Measurements from ENCODE around the gene ADCY1.
"Not testable (repeated sequence)": the region's sequence is repeated elsewhere in the genome, so short reads cannot be mapped to it uniquely, and the experiment has no call there.

Gene ADCY1

DNA sequence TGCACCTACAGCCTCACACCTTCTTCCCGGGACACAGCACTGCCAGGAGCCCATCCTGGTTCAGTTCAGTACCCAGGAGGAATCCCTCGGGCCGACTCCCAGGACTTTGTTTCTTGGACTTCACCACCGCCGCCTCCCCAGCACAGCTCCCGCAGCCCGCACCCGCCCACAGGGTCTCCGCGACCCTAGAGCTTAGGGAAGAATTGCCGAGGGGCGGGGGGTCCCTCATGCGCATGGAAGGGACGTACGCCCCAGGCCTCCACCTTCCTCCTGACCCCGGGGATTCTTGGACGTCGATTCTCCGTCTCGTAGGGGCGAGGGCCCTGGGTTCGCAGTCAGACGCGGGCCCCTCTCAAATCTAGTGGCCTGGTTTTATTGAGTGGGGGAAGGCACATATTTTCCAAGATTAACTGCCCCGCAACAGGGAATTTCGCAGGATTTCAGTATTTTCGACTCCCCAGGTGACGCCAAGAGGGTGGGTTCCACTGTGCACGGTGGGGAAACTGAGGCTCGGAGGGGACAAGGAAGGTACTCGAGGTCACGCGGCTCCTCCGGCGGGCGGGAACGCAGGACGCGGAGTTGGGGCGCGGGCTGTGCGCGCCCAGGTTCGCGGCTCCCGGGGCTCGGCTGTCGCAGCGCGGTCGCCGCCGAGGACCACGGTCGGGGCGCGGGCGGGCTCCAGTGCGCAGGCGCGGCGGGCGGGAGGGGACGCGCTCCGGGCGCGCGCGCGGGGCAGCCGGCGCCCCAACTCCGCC, at the start of gene ADCY1:
ADCY1 (plus strand) TSS at position 708 of the 755 bp plus-strand sequence. CDS start 176 bp downstream, outside the sequence.
- no peak for DNase-seq

DNA sequence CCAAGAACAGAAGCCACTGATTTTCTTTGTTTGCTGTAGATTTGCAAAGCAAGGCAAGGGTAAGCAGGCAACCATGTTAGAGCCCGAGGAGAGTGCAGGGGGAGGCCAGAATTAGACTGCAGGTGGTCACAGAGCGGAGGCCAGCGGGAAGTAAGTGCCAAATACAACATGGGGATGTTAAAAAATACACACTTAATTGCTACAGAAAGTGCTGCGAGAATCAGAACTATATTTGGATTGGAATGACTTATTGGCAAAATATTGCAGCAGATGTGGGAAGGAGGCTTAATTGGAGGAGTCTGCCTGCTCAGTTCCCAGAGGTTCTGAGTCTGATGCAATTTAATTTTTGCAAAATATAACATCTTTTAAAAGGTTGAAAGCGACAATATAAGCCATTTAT, 49.7 kb upstream of the ADCY1 start:
- DNase-seq, result peak; percentile 75

DNA sequence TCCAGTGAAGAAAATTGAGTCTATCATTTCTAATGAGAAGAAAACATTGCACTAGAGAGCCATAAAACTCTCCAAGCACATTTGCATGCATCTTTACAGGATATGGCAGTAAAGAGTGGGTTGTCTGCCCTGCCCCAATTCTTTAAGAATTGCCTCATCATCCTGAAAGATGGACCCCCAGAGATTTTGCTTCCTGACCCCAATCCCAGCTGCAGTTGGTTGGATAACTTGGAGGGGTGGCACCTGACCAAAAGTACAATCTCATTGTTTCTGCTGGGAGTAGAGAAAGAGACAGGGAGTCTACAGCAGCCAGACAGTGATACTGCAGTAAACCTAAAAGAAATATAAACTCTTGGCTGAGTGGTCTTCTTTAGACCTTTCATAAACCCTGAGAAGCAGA, 49.1 kb upstream of the ADCY1 start:
- DNase-seq, result peak; percentile 79

DNA sequence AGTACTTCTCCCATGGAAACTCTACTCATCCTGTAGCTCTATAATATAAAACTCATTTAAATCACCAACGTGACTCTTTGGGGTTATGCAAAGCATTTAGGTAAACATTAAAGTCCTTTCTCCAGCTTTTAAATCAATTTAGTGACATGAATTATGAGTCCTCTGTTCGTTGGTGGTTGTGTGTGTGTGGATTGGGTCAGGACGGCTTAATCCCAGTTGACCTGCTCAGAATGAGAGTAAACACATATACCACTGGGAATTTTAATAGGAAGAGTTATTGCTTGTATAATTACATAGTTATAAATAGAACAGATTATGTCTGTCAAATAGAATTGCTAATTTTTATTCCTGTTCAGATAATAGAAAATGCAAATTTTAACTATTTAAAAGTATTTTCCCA, 30.7 kb upstream of the ADCY1 start:
- DNase-seq, result no peak

DNA sequence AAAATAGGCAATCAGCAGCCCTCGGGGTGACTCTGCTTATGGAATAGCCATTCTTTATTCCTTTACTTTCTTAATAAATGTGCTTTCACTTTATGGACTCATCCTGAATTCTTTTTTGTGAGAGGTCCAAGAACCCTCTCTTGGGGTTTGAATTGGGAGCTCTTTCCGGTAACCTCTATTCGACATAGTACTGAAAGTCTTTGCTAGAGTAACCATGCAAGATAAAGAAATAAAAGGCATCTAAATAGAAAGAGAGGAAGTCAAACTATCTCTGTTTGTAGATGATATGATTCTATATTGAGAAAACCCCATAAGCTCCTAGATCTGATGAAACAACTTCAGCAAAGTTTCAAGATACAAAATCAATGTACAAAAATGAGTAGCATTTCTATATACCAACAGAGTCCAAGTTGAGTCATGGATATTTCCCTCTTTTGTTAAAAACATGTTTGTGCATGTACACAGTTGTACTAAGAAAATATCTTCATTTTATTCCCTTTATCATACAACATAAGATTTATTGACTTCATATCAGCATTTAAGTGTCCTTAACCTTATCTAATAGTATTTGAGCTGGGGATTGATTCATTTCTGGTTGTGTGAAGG, 29.0 kb upstream of the ADCY1 start:
- not testable (repeated sequence) for DNase-seq

DNA sequence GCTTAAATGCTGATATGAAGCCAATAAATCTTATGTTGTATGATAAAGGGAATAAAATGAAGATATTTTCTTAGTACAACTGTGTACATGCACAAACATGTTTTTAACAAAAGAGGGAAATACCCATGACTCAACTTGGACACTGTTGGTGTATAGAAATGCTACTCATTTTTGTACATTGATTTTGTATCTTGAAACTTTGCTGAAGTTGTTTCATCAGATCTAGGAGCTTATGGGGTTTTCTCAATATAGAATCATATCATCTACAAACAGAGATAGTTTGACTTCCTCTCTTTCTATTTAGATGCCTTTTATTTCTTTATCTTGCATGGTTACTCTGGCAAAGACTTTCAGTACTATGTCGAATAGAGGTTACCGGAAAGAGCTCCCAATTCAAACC, 25.3 kb upstream of the ADCY1 start:
- DNase-seq, result not testable (repeated sequence)

DNA sequence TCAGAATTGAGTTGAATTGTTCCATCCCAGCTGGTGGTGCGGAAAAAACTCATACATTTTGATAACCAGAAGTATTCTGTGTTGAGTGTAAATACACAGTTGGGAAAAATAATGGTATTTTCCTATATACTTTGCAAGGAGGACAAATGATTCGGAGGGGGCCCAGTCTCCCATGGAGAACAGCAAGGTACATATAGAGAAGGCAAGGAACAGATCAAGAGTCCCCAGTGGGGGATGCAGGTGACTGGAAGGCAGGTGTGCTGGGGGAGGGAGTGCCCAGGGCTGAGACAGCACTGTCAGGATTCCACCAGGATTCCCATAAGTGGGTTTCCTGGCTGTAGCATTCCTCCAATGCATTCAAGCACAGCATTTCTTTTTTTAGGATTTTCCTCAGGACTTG, 10.8 kb upstream of the ADCY1 start:
- DNase-seq, result no peak

DNA sequence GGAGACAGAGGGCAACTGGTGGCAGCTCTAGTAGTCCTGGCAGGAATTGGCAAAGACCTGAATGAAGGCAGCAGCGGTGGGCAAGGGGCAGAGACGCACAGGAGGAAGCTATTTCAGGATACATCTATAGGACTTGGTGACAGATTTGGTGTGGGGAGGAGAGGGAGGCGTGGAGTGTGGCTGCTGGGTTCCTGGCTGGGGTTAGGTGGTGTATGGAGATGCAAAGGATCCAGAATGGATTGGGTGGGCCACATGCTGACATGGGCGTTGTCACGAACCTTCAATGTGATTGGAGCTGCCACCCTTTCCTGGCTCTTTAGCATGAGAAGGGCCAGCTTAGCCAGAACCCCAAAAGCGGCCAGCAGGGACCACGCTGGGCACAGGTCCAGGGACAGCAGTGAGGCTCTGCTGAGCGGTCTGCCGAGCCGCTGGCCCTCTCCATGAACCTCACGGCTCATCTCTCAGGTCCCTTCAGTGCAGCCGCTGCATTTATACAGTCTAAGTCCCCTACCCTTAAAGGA, 10.2 kb upstream of the ADCY1 start:
- no peak for DNase-seq

DNA sequence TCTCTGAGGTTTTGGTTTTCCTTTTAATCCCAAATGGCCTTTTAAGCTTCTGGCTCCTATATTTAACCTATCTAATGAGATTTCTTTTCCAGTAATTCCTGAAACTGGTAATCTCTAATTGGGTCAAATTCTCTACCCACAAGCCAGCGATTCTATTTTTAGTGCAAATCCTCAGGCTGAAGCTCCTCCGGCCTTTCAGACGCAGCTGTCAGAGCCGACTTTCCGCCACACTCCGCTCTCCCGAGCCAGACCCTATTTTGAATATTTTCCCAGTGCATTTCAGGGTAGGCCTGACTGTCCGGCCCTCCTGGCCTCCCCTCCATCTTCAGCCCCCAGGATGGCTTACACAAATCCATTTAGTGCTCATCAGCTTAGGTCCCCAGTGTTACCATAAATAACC, 9.7 kb upstream of the ADCY1 start:
- DNase-seq, result no peak

DNA sequence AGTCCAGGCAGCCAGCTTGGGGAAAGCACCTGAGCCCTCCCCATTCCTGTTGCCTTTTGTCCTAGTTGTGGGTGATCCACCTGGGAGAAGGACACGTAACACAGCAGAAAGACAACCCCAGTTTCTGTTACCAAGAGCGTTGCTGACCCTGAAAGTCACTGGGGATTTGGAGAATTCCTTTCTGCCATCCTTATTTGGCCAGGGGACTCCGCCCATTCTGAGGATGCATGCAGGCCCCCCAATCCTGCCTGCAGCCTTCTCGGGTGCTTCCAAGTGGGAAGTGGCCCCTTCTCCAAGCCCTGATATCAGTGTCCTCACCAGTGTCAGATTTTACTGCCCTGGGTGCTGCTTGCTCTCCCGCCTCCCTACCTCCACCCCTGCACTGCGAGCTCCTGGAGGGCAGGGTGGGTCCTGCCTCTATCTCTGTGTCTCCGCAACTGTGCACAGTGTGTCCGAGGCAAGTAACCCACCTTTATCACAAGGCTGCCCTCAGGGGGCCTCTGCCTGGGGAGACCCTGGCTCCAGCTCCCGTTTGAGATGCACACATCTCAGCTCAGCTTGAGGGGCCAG, 9.2 kb upstream of the ADCY1 start:
- DNase-seq, result no peak

DNA sequence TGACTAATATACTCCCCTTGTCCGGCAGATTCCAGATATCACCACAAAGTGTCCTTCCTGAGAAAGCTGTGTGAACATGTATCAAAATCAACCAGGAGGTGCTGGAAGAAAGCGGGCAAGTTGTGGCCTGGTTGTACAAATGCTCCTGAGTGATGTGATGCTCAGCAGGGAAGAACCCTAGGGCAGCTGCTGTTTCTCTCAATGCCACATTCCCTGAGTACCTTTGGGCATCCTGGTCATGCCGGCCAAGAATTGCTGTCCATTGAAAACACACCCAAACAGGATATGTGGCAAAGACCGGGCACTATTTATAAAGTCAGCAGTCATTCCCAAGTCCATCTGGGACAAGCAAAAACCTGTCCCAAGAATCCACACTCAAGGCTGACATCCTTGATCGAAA, 7.8 kb upstream of the ADCY1 start:
- DNase-seq, result no peak

DNA sequence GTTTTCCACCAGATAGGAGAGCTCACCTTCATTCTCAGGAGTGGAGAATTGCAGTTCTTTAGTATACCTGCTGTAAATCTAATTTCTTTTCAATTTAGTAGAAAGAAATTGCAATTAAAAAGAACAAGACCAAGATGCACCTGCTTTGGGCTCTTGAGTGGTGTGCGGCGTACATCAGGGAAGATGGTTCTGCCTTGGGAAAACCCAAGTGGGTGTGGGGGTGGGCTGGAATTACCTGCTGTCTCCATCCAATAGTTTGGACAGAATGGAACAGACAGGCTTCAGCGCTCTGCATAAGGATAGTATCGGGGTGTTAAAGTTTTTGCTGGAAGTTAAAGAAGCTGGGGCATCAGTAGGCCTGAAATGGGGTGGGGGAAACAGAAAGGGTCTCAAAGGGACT, 7.2 kb upstream of the ADCY1 start:
- no peak for DNase-seq

DNA sequence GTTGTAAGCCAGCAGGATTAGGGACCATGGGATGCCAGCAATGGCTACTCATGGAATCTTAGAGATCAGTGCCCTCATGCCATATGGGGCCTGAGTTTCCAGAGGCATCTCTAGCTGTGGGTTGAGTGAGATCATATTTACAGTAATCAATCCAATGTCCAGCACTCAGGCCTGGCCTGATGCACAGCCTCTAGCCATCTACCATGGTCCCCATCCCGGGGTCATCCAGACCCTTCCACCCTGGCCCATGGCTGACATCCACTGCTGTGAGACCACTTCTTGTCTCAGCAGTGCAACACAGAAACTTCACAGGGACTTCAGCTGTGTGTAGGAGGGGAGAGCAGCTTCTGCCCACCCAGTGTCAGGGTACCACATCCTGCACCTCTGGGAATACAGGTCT, 6.5 kb upstream of the ADCY1 start:
- DNase-seq, result no peak

DNA sequence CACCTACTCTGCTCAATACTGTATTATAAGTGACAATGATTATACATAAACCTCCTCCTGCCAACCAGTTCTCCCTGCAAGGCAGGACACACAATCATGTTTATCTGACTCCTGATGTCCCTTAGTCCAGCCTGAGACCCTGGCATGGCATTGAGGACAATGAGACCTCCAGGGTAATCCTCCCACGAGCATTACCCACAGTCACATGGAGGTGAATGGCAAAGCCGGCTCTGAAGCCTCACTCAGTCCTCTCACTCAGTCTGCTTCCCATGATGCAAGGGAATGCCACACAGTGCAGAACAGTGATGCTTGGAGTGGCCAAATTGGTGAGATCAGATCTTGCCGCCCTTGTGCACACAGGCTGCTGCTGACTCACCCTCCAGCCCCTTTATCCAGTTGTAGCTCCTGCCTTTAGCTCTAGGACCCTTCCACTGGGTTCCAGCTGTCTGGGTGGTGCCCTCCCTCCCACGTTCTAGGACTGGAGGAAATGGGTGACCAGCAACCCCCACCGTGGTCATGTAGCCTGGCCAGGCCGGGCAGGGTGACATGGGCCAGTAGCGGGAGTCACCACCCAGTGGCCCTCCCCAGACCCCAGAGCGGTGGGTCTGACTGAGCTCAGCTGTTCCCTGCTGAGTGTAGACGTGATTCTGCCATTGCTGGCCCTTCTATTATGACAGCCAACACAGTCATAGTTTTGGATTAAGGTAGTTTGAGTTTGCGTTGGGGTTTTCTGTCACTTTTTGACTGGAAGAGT, 5.5 kb upstream of the ADCY1 start:
- DNase-seq, result no peak

DNA sequence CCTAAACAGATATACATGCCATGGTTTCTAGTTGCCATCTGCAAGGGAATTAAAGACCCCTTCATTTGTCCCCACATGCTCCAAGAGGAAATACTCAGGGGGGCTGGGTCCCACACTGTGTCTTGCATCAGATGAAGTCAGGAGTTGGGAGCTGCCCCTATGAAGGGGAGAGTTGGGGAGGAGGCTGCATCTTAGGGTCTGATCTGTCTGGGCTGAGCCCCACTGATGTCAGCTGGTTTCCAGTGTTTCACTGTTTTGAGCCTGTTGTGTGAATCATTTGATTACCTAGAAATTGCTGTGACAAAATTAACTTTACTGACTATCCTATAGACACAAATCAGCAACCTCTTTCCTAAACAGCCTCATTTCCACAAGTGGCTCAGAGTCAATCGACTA, 4.9 kb upstream of the ADCY1 start:
- DNase-seq, result no peak

DNA sequence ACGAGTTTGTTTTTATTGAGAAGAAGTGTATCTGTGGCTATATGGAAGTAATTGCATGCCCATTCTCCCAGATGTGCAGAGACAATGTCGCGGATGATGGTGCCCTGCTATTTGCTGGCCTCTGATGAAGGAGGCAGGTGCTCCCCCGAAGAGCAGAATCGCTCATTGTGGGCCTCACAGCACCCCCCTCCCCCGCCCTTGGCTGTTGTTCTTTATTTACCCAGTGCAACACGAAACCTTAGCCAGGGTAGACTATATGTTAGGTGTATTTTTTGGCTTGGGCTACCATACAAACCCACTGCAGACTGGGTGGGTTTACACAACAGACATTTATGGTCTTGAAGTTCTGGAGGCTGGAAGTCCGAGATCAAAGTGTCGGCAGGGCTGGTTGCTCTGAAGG, 3.4 kb upstream of the ADCY1 start:
- no peak for DNase-seq

DNA sequence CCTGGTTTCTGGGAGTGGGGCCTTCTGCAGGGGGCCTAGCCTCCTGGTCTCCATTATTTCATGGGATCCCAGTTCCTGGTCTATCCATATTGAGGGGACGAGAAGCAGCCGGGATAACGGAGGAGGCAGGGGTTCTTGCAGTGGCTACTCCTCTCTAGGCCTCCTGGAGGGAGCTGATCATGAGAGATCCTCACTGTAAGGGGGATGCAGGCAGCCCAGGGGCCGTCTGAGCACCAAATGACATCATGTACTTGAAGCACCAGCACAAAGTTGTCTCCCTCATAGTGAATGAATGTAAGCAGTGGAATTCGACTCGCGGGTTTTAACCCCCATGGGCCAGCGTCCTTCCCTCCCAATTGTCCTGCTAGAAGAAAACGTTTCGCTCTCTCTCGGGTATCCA, 964 bp upstream of the ADCY1 start:
- DNase-seq, result no peak

DNA sequence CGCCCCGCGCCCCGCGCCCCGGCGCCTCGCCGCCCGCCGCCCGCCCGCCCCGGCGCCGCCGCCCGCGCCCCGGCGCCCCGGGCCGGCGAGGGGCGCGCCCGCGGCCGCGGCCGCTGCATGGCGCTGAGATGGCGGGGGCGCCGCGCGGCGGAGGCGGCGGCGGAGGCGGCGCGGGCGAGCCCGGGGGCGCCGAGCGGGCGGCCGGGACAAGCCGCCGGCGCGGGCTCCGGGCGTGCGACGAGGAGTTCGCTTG, 174 bp downstream of the ADCY1 start:
- DNase-seq, result no peak

DNA sequence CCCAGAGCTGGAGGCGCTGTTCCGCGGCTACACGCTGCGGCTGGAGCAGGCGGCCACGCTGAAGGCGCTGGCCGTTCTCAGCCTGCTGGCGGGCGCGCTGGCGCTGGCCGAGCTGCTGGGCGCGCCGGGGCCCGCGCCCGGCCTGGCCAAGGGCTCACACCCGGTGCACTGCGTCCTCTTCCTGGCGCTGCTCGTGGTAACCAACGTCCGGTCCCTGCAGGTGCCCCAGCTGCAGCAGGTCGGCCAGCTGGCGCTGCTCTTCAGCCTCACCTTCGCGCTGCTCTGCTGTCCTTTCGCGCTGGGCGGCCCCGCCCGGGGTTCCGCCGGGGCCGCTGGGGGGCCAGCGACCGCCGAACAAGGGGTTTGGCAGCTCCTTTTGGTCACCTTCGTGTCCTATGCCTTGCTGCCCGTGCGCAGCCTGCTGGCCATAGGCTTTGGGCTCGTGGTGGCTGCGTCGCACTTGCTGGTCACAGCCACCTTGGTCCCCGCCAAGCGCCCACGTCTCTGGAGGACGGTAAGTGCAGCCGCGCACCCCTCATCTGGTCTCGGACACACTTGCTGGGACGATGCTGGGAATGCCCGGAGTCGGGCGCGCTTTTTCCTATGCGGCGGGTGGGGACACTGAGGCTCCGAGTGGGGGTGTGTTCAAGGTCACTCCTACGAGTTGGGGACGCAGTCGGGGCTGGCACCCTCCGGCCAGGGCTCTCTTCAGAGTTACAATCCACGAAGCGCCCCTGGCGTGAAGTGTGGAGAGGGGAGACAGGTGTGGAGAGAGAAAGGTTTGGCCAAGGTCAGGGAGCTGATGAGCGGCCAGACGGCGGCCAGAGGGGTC, 717 bp downstream of the ADCY1 start:
- peak; percentile 62 for DNase-seq

DNA sequence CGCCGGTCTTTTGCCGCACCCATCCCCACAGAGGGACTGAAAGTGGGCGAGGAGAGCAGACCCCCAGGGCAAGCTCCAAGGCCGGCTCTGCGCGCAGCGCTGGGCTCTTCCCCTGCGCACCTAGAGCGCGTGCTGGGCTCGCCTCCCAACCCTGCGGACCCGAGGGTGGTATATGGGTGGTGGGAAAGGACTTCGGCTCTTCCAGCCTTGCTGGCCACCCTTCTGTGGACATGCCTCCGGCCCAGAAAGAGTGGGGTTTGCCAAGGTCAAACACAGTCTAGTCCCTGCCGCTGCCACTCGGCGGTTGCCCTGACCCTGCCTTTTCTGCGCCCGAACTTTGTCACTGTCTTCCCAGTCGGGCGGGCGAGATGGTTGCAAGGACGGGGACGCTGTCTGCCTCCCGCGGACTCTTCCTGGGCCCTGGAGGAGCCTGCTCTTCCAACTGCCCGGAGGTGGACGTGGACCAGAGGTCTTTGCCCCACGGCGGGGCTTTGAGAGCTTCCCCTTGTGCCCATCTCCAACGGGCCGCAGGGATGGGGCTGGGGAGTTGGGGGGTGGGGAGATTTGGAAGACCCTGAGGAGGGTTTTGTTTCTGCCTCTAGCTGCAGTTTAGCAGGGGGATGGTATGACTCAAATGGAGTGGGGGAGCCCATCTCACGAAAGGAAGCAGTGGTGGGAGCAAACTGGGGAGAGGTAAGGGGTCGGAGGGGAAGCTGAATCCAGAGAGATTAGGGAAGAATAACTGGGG, 1.5 kb downstream of the ADCY1 start:
- no peak for DNase-seq

DNA sequence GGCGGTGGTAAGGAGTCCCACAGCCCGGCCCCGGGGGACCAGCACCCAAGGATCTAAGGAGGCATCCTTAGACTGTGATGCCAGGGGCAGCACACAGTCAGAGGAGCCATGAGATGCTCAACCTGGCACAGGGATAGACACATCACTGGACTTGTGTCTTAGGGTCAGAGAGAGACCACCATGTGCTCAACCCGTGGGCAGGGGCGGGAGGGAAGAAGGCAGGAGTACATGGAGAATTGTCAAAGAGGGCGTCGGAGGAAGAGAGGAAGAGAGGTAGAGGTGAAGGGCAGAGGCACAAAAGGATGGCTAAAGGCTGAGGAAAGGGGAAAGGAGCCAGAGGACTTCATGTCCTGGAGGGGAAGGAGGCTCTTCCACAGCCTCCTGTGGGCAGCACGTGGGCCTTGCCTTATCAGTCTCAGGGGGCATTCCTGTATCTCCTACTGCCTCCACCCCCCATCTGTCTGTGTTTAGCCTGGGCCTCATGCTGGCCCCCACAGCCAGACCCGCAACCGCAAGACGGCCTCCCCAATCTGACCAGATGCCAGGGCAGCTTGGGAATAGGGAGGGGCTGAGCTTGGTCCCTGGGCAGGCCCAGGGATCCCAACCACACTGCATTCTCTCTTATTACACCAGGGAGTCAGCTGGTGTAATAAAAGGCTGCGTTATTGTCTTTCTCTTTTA, 2.2 kb downstream of the ADCY1 start:
- peak; percentile 39 for DNase-seq

DNA sequence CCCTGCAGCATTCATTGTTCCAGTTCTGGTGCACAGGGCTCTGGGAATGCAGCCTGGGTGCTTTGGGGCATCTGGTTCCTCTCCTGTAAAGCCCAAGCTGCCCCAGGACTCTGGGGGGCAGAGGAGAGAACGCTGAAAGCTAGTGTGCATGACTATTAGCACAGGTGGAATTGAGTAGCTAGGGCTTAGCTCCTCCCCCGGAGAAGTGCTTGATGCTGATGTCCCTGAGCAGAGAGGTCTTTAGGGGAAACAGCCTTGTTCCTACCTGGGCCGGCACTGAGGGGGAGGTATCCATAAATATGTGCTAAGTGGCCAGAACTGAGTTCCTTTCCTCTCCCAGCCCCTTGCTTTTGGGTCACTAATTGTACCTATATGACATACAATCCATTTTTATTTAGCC, 3.9 kb downstream of the ADCY1 start:
- DNase-seq, result peak; percentile 30
